OCI-LY3 (cell line): ENCODE results near the gene RBM26.
A peak's percentile ranks its signal among the peaks of the same experiment; 100 is the strongest.

ENCODE experiments used
- H2AFZ ChIP-seq: fragments of 200-600, 300-600 bp; shearing (Covaris generic); 2 replicates; pipeline ENCODE4 v1.6.0; 2014; ENCODE audit warnings: antibody characterized with exemption, low read depth, low read length
- H3K27ac ChIP-seq: fragments of 200-600, 300-600 bp; sonication (generic); 2 replicates; pipeline ENCODE4 v1.5.1; 2014; ENCODE audit warnings: mild to moderate bottlenecking, low read length, moderate library complexity, mixed read lengths
- H3K27me3 ChIP-seq: fragments of 200-600, 300-600 bp; sonication (generic); 2 replicates; pipeline ENCODE4 v1.6.1; 2014; ENCODE audit warnings: low read depth, low read length, mixed read lengths
- H3K36me3 ChIP-seq: fragments of 200-600, 300-600 bp; sonication (generic); replicated peaks from 2 replicates; pipeline ENCODE3; 2014; ENCODE audit warnings: low read depth, low read length, mixed read lengths
- H3K4me1 ChIP-seq: fragments of 300-600, 200-600 bp; sonication (generic); 2 replicates; pipeline ENCODE4 v1.6.1; 2014; ENCODE audit warnings: low read length, mixed read lengths
- H3K4me2 ChIP-seq: fragments of 200-600, 300-600 bp; sonication (generic); 2 replicates; pipeline ENCODE4 v1.6.1; 2014; ENCODE audit warnings: low read length, mixed read lengths
- H3K4me3 ChIP-seq: fragments of 300-600, 200-600 bp; sonication (generic); 2 replicates; pipeline ENCODE4 v1.5.1; 2014; ENCODE audit warnings: antibody characterized with exemption, mild to moderate bottlenecking, low read length, moderate library complexity
- H3K79me2 ChIP-seq: fragments of 300-600, 200-600 bp; shearing (Covaris generic); 2 replicates; pipeline ENCODE4 v1.6.1; 2014; ENCODE audit warnings: mild to moderate bottlenecking, low read length, mixed read lengths
- H3K9ac ChIP-seq: fragments of 300-600, 200-600 bp; shearing (Covaris generic); 2 replicates; pipeline ENCODE4 v1.6.0; 2014; ENCODE audit warnings: mild to moderate bottlenecking, low read length, moderate library complexity
- H3K9me3 ChIP-seq: fragments of 200-600, 300-600 bp; shearing (Covaris generic); 2 replicates; pipeline ENCODE4 v1.6.1; 2014; ENCODE audit warnings: low read length, mixed read lengths; ENCODE audit not compliant: insufficient read depth
- H4K20me1 ChIP-seq: fragments of 200-600, 300-600 bp; sonication (generic); 2 replicates; pipeline ENCODE4 v1.6.1; 2016; ENCODE audit warnings: low read length, mixed read lengths; ENCODE audit not compliant: insufficient read depth
- CTCF ChIP-seq: fragments of 200-600, 300-600 bp; sonication (generic); IDR thresholded peaks from 2 replicates; pipeline ENCODE4 v1.5.1; 2014; ENCODE audit warnings: antibody characterized with exemption, low read length, low read depth
- EZH2phosphoT487 ChIP-seq: fragments of 200-600 bp; shearing (Covaris generic); IDR thresholded peaks from 2 replicates; pipeline ENCODE4 v1.6.1; 2018; ENCODE audit warnings: antibody characterized with exemption, mixed run types, low read depth

Gene RBM26

GRCh38 chr13:79450110-79450509, 44.1 kb upstream of the RBM26 start:
- H3K27me3 ChIP-seq, result peaks cover 4% of the 10 kb centered on the region; the same call in 1 of the 2 replicates
- no peaks in the 10 kb centered on the region for H4K20me1 ChIP-seq
- TF ChIP-seq CTCF (no peak), EZH2phosphoT487 (no peak)
- H3K9me3 ChIP-seq, result no peaks in the 10 kb centered on the region
- peaks cover 7% of the 10 kb centered on the region for H3K4me1 ChIP-seq
- no peaks in the 10 kb centered on the region for H3K36me3 ChIP-seq
- no peak overlapping the region for H2AFZ ChIP-seq
- H3K79me2 ChIP-seq, result no peaks in the 10 kb centered on the region
- no peak overlapping the region for H3K9ac ChIP-seq
- H3K4me2 ChIP-seq, result no peak overlapping the region
- H3K27ac ChIP-seq, result no peak overlapping the region
- H3K4me3 ChIP-seq, result no peak overlapping the region

DNA sequence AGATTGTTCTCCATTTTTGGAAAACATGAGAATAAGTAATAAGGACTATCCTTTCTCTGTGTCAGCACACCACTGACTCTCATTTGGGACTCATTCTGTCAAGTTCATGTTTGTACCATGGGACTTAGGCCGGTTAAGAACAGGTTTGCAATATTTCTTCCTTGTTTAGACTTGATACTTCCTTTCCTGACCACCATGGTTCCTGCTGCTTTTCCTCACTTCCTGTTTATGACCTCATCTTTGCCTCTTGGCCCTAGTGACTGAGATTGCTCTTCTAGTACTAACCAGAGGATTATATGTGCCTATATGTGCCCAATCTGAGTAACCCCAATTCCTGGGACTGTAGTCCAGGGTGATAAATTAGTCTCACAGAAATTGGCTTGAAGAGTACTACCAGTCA, 42.4 kb upstream of the RBM26 start:
- no peak overlapping the region for H3K9ac ChIP-seq
- H3K4me3 ChIP-seq, result no peak overlapping the region
- no peaks in the 10 kb centered on the region for H3K9me3 ChIP-seq
- H4K20me1 ChIP-seq, result no peaks in the 10 kb centered on the region
- H2AFZ ChIP-seq, result 0 out of 2 replicates have a peak overlapping the region, but pooled peaks have one; percentile 6
- no peaks in the 10 kb centered on the region for H3K79me2 ChIP-seq
- peaks cover 4% of the 10 kb centered on the region; the same call in 1 of the 2 replicates for H3K27me3 ChIP-seq
- no peak overlapping the region for H3K27ac ChIP-seq
- peaks cover 7% of the 10 kb centered on the region for H3K4me1 ChIP-seq
- no peak for TF ChIP-seq EZH2phosphoT487
- 0 out of 2 replicates have a peak overlapping the region, but pooled peaks have one; percentile 2 for H3K4me2 ChIP-seq
- H3K36me3 ChIP-seq, result no peaks in the 10 kb centered on the region

DNA sequence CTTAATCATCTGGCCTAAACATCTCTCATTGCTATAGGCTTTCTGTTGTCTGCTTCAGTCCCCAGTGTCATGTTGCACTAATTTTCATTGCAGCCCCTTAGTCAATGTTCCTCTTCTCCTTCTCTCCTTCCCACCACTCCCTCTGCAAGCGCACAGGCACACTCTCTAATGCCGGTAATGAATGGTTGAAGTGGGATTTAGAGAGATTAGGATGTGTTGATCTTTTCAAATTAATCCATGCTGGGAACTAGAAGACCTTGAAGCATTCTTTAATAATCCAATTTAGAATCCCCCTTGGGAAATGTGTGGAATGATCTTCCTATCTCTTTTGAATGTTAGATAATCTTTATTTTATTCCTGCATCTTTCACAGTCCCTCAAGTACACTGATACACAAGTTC, 41.7 kb upstream of the RBM26 start:
- Histone ChIP-seq H3K27ac (no peak overlapping the region), H3K4me1 (peaks cover 7% of the 10 kb centered on the region), H3K36me3 (no peaks in the 10 kb centered on the region), H3K27me3 (peaks cover 4% of the 10 kb centered on the region; the same call in 1 of the 2 replicates), H3K4me2 (no peak overlapping the region), H3K9me3 (no peaks in the 10 kb centered on the region), H3K9ac (no peak overlapping the region), H3K4me3 (no peak overlapping the region), H3K79me2 (no peaks in the 10 kb centered on the region), H2AFZ (no peak overlapping the region), H4K20me1 (no peaks in the 10 kb centered on the region)
- TF ChIP-seq EZH2phosphoT487 (no peak), CTCF (no peak)

DNA sequence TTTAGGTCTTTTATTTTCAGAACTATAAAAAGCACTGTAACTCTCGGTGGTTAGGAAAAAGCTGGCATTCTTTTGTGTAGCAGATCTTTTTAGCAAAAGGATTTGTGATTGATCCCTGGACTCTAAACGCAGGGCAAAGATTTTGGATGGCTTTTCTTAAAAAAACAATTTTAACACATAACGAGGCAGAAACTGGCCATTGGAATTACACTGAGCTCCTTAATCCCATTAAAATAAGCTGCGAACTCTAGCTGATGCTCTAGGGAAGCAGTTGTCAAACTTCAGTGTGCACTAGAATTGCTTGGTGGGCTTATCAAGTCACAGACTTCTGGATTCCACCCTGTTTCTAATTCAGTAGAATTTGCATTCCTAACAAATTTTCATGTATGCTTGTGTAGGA, 41.1 kb upstream of the RBM26 start:
- peaks cover 7% of the 10 kb centered on the region for H3K4me1 ChIP-seq
- H3K9ac ChIP-seq, result no peak overlapping the region
- no peaks in the 10 kb centered on the region for H3K79me2 ChIP-seq
- no peak overlapping the region for H3K4me2 ChIP-seq
- H3K27ac ChIP-seq, result no peak overlapping the region
- peaks cover 4% of the 10 kb centered on the region; the same call in 1 of the 2 replicates for H3K27me3 ChIP-seq
- no peaks in the 10 kb centered on the region for H4K20me1 ChIP-seq
- H3K36me3 ChIP-seq, result no peaks in the 10 kb centered on the region
- no peaks in the 10 kb centered on the region for H3K9me3 ChIP-seq
- no peak overlapping the region for H3K4me3 ChIP-seq
- no peak for TF ChIP-seq CTCF
- no peak overlapping the region for H2AFZ ChIP-seq
